ENCODE measurements around the gene BRI3BP.

BRI3BP gene

DNA sequence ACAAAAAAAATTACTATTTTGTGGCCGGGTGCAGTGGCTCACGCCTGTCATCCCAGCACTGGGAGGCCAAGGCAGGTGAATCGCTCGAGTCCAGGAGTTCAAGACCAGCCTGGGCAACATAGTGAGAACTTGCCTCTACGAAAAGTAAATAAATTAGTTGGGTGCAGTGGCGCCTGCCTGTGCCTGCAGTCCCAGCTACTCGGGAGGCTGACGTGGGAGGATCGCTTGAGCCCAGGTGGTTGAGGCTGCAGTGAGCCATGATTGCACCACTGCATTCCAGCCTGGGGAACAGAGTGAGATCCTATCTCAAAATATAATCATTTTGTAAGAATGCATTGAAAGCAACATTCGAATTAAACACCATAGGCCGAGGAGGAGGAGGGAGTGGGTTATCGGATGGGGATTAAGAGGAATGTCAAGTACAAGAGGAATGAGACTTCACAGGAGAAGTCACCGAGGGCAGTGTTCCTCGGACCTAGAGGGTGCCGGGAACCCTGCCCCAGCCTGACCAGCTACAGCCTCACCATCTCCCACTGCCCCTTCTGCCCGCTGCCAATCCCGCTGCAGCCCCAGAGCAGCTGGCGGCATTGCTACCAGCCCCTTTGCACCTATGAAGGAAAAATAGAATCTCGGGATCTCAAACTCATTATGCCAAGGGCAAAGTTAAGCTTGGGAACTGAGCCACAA lies 39.2 kb downstream of the BRI3BP start:
- H3K4me1 ChIP-seq = peaks cover 10% of the 10 kb centered on the region
- H3K27ac ChIP-seq = no peak overlapping the region
- H3K9ac ChIP-seq = no peak overlapping the region
- H2AFZ ChIP-seq = no peak overlapping the region
- H3K79me2 ChIP-seq = no peaks in the 10 kb centered on the region
- no peaks in the 10 kb centered on the region for H3K27me3 ChIP-seq (ENCODE audit: control insufficient read depth, insufficient read depth, low read length)
- no peak overlapping the region for H3K4me3 ChIP-seq (ENCODE audit: low read depth, low read length)
- H3K36me3 ChIP-seq (ENCODE audit: control insufficient read depth, insufficient read depth, low read length) = no peaks in the 10 kb centered on the region
- TF ChIP-seq, protein P1, sequence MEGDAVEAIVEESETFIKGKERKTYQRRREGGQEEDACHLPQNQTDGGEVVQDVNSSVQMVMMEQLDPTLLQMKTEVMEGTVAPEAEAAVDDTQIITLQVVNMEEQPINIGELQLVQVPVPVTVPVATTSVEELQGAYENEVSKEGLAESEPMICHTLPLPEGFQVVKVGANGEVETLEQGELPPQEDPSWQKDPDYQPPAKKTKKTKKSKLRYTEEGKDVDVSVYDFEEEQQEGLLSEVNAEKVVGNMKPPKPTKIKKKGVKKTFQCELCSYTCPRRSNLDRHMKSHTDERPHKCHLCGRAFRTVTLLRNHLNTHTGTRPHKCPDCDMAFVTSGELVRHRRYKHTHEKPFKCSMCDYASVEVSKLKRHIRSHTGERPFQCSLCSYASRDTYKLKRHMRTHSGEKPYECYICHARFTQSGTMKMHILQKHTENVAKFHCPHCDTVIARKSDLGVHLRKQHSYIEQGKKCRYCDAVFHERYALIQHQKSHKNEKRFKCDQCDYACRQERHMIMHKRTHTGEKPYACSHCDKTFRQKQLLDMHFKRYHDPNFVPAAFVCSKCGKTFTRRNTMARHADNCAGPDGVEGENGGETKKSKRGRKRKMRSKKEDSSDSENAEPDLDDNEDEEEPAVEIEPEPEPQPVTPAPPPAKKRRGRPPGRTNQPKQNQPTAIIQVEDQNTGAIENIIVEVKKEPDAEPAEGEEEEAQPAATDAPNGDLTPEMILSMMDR (IDR thresholded peaks at IDR 0.05) = no peak
- no peak overlapping the region for H3K4me2 ChIP-seq (ENCODE audit: low read length)
- H3K9me3 ChIP-seq (ENCODE audit: control insufficient read depth, low read length) = no peaks in the 10 kb centered on the region

DNA sequence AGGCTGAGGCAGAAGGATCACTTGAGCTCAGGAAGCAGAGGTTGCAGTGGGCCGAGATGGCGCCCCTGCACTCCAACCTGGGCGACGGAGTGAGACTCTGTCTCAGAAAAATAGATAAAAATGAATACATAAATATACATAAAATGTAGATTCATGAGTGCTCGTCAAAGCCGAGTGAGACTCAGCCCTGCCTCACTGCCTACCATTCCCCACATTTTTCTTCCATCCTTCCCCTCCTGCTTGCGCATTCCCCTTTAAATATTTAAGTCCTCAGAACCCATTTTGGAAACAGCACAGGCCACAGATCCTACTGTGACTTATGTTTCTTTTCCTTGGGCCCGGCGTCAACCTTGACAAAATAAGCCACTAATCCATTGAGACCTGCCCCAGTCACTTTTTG lies 39.8 kb downstream of the BRI3BP start:
- Histone ChIP-seq H3K4me2 (ENCODE audit: low read length) (no peak overlapping the region), H3K9ac (no peak overlapping the region), H3K4me1 (peaks cover 4% of the 10 kb centered on the region), H3K79me2 (no peaks in the 10 kb centered on the region), H3K36me3 (ENCODE audit: control insufficient read depth, insufficient read depth, low read length) (no peaks in the 10 kb centered on the region), H3K27me3 (ENCODE audit: control insufficient read depth, insufficient read depth, low read length) (no peaks in the 10 kb centered on the region), H3K27ac (no peak overlapping the region), H2AFZ (no peak overlapping the region), H3K4me3 (ENCODE audit: low read depth, low read length) (no peak overlapping the region), H3K9me3 (ENCODE audit: control insufficient read depth, low read length) (no peaks in the 10 kb centered on the region)
- TF ChIP-seq, protein P1 (IDR thresholded peaks at IDR 0.05) = no peak

GRCh38 chr12:125038976-125039625 lies 45.7 kb downstream of the BRI3BP start:
- no peak overlapping the region for H3K4me3 ChIP-seq (ENCODE audit: low read depth, low read length)
- no peak overlapping the region for H2AFZ ChIP-seq
- H3K4me1 ChIP-seq = no peaks in the 10 kb centered on the region
- no peaks in the 10 kb centered on the region for H3K27me3 ChIP-seq (ENCODE audit: control insufficient read depth, insufficient read depth, low read length)
- no peaks in the 10 kb centered on the region for H3K36me3 ChIP-seq (ENCODE audit: control insufficient read depth, insufficient read depth, low read length)
- no peak overlapping the region for H3K27ac ChIP-seq
- H3K9me3 ChIP-seq (ENCODE audit: control insufficient read depth, low read length) = no peaks in the 10 kb centered on the region
- no peak overlapping the region for H3K4me2 ChIP-seq (ENCODE audit: low read length)
- TF ChIP-seq, protein P1 (IDR thresholded peaks at IDR 0.05) = no peak
- no peaks in the 10 kb centered on the region for H3K79me2 ChIP-seq
- H3K9ac ChIP-seq = no peak overlapping the region

DNA sequence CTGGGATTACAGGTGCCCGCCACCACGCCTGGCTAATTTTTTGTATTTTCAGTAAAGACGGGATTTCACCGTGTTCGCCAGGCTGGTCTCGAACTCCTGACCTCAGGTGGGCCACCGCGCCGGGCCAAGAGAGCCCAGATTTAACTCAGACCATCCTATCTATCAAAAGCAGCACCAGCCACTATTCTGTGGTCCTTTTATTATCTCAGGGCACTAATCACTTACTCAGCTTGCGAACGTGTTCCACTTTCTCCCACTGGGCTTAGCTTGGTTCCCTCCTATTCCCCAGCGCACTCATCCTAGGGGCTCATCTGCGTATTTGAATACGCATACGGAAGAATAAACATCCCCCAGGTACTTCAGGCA lies 55.6 kb downstream of the BRI3BP start:
- Histone ChIP-seq H2AFZ (peak overlapping the region; percentile 87), H3K9ac (no peak overlapping the region), H3K36me3 (ENCODE audit: control insufficient read depth, insufficient read depth, low read length) (no peaks in the 10 kb centered on the region), H3K4me3 (ENCODE audit: low read depth, low read length) (peak overlapping the region; percentile 68), H3K4me2 (ENCODE audit: low read length) (peak overlapping the region; percentile 90), H3K27ac (no peak overlapping the region), H3K79me2 (no peaks in the 10 kb centered on the region), H3K9me3 (ENCODE audit: control insufficient read depth, low read length) (no peaks in the 10 kb centered on the region), H3K4me1 (no peaks in the 10 kb centered on the region), H3K27me3 (ENCODE audit: control insufficient read depth, insufficient read depth, low read length) (no peaks in the 10 kb centered on the region)
- TF ChIP-seq, protein P1 (IDR thresholded peaks at IDR 0.05) = no peak

DNA sequence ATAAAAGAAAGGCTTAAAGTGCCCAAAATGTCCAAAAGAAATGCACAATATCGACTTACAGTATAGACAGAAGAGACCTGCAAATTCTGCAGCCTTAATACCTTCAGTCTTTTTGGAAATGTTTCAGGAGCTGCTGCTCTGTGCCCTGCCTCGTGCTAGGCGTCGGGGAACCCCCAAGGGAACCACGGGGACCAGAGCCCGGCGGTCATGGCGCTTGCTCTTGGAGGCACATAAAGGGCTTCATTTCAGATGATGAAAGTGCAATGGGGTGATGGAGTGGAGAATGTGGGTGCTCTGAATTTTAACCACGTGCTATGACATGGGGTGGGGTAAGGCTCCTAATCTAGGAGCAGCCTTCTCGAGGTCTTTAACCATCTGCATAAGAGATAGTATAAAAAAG lies 57.0 kb downstream of the BRI3BP start:
- no peaks in the 10 kb centered on the region for H3K36me3 ChIP-seq (ENCODE audit: control insufficient read depth, insufficient read depth, low read length)
- no peaks in the 10 kb centered on the region for H3K9me3 ChIP-seq (ENCODE audit: control insufficient read depth, low read length)
- no peak overlapping the region for H2AFZ ChIP-seq
- no peaks in the 10 kb centered on the region for H3K27me3 ChIP-seq (ENCODE audit: control insufficient read depth, insufficient read depth, low read length)
- H3K4me3 ChIP-seq (ENCODE audit: low read depth, low read length) = no peak overlapping the region
- no peaks in the 10 kb centered on the region for H3K4me1 ChIP-seq
- H3K27ac ChIP-seq = no peak overlapping the region
- H3K9ac ChIP-seq = no peak overlapping the region
- TF ChIP-seq, protein P1 (IDR thresholded peaks at IDR 0.05) = no peak
- no peaks in the 10 kb centered on the region for H3K79me2 ChIP-seq
- no peak overlapping the region for H3K4me2 ChIP-seq (ENCODE audit: low read length)
